Thoracic aorta (tissue), 2 donors: Measurements from ENCODE around the gene DNAAF5. TPM values are rescaled to one million over a fixed set of nuclear protein-coding genes. Genes with fewer than 3 reads are reported as not detected.

Experiments used
- ATAC-seq: fragments of 150-250 bp; one replicate; pipeline ENCODE4 v1.8.0; 2017; ENCODE audit warnings: low read depth; ENCODE audit not compliant: insufficient number of reproducible peaks, low FRiP score
- DNase-seq: peaks from one replicate; pipeline ENCODE4 v3.0.0-alpha.2; 2020; ENCODE audit warnings: low spot score
- H3K27ac ChIP-seq, 2 donors: fragments of 200-600 bp; sonication (generic); 1 replicate in 1 of 2; 2 replicates in 1 of 2; pipeline ENCODE4 v1.5.1; 2016; ENCODE audit warnings: mild to moderate bottlenecking in 2 of 2, moderate library complexity in 2 of 2
- H3K27me3 ChIP-seq: fragments of 200-600 bp; sonication (generic); replicated peaks from 2 replicates; pipeline ENCODE4 v1.6.0; 2016; ENCODE audit warnings: mild to moderate bottlenecking; ENCODE audit not compliant: insufficient read depth
- H3K36me3 ChIP-seq: fragments of 200-600 bp; sonication (generic); one replicate; pipeline ENCODE4 v1.5.1; 2016
- H3K4me1 ChIP-seq, 2 donors: fragments of 200-600 bp; sonication (generic); 1 replicate in 1 of 2; 2 replicates in 1 of 2; pipeline versions ENCODE4 v1.5.1 to v1.6.0; 2016; ENCODE audit warnings: low read depth in 2 of 2, mild to moderate bottlenecking in 1 of 2; ENCODE audit not compliant: control insufficient read depth in 1 of 2
- H3K4me3 ChIP-seq: fragments of 200-600 bp; sonication (generic); 2 replicates; pipeline ENCODE4 v1.5.1; 2016; ENCODE audit warnings: mild to moderate bottlenecking
- H3K9me3 ChIP-seq: fragments of 200-600 bp; sonication (generic); 2 replicates; pipeline ENCODE4 v1.5.1; 2016
- CTCF ChIP-seq: fragments of 200-600 bp; sonication (generic); IDR thresholded peaks from one replicate; pipeline ENCODE4 v1.5.1; 2019; ENCODE audit warnings: antibody characterized with exemption
- total RNA-seq, 2 donors: library from RNA; depleted of rRNA; stranded (reverse); fragments of >200 nt; gene quantifications; one replicate each; pipeline versions ENCODE4 v1.1.0 to v1.2.3, GENCODE V29; 2016

The DNAAF5 gene
- total RNA-seq, 2 donors from 2014 or later, result 16.7 to 23.4 TPM

GRCh38 chr7:816300-816750, 89.8 kb downstream of the DNAAF5 start:
- Histone ChIP-seq H3K4me3 (peak overlapping the region; percentile 83), H3K36me3 (no peaks in the 10 kb centered on the region), H3K27me3 (no peaks in the 10 kb centered on the region), H3K27ac (peak overlapping the region; percentile 96 to 99), H3K4me1 (peaks cover 32 to 74% of the 10 kb centered on the region in 2 donors), H3K9me3 (no peaks in the 10 kb centered on the region)
- DNase-seq (peak; percentile 88), ATAC-seq (peak; percentile 66)
- no peak for TF ChIP-seq CTCF

- Histone ChIP-seq H3K4me1 (peaks cover 29 to 74% of the 10 kb centered on the region in 2 donors), H3K4me3 (peak overlapping the region; percentile 83), H3K27me3 (no peaks in the 10 kb centered on the region), H3K27ac (peak overlapping the region; percentile 82 to 83), H3K36me3 (no peaks in the 10 kb centered on the region), H3K9me3 (no peaks in the 10 kb centered on the region)
- ATAC-seq (no peak), DNase-seq (no peak)
- no peak for TF ChIP-seq CTCF
These were observed 90.5 kb downstream of the DNAAF5 start for GRCh38 chr7:816751-817671.

- no peaks in the 10 kb centered on the region for H3K9me3 ChIP-seq
- H3K36me3 ChIP-seq, result no peaks in the 10 kb centered on the region
- H3K4me3 ChIP-seq, result peak overlapping the region; percentile 83
- peaks cover 25 to 76% of the 10 kb centered on the region in 2 donors for H3K4me1 ChIP-seq
- no peak overlapping the region for H3K27ac ChIP-seq
- H3K27me3 ChIP-seq, result no peaks in the 10 kb centered on the region
- peak; percentile 33 for TF ChIP-seq CTCF
- ATAC-seq, result no peak
- DNase-seq, result no peak
These were observed 91.7 kb downstream of the DNAAF5 start for GRCh38 chr7:818031-818699.

- no peaks in the 10 kb centered on the region for H3K36me3 ChIP-seq
- TF ChIP-seq CTCF, result no peak
- H3K27ac ChIP-seq, result no peak overlapping the region
- no peaks in the 10 kb centered on the region for H3K9me3 ChIP-seq
- ATAC-seq (no peak), DNase-seq (no peak)
- no peak overlapping the region for H3K4me3 ChIP-seq
- no peaks in the 10 kb centered on the region for H3K27me3 ChIP-seq
- peaks cover 36 to 82% of the 10 kb centered on the region in 2 donors for H3K4me1 ChIP-seq
These were observed 93.8 kb downstream of the DNAAF5 start for GRCh38 chr7:820341-820740.

GRCh38 chr7:821688-822087, 95.2 kb downstream of the DNAAF5 start:
- peaks cover 42 to 88% of the 10 kb centered on the region in 2 donors for H3K4me1 ChIP-seq
- no peak for TF ChIP-seq CTCF
- no peaks in the 10 kb centered on the region for H3K27me3 ChIP-seq
- DNase-seq (no peak), ATAC-seq (no peak)
- no peaks in the 10 kb centered on the region for H3K9me3 ChIP-seq
- H3K36me3 ChIP-seq, result no peaks in the 10 kb centered on the region
- peak overlapping the region in 1 of 2 donors; percentile 19 for H3K27ac ChIP-seq
- H3K4me3 ChIP-seq, result no peak overlapping the region
